MM.1S (cell line): ENCODE results near the gene AHRR.

Experiments
- DNase-seq: peaks from one replicate; pipeline ENCODE4 v3.0.0-alpha.2; 2015
- H2AFZ ChIP-seq: fragments of 300-600 bp; sonication (generic); 2 replicates; pipeline ENCODE4 v1.6.0; 2016; ENCODE audit warnings: antibody characterized with exemption, low read length
- H3F3A ChIP-seq: fragments of 300-600 bp; sonication (generic); 2 replicates; pipeline ENCODE4 v1.6.1; 2016; ENCODE audit warnings: mild to moderate bottlenecking, antibody characterized with exemption, low read length, moderate library complexity, mixed read lengths; ENCODE audit not compliant: insufficient read depth
- H3K27ac ChIP-seq: fragments of 300-600 bp; sonication (generic); 2 replicates; pipeline ENCODE4 v1.5.1; 2016; ENCODE audit warnings: mild to moderate bottlenecking, low read length
- H3K27me3 ChIP-seq: fragments of 300-600 bp; sonication (generic); replicated peaks from 2 replicates; pipeline ENCODE4 v1.6.0; 2016; ENCODE audit warnings: low read length; ENCODE audit not compliant: insufficient read depth
- H3K36me3 ChIP-seq: fragments of 300-600 bp; sonication (generic); replicated peaks from 2 replicates; pipeline ENCODE4 v1.6.1; 2016; ENCODE audit warnings: mild to moderate bottlenecking, low read length, mixed read lengths; ENCODE audit not compliant: insufficient read depth
- H3K4me1 ChIP-seq: fragments of 300-600 bp; sonication (generic); 2 replicates; pipeline ENCODE4 v1.6.1; 2016; ENCODE audit warnings: low read length, mixed read lengths
- H3K4me2 ChIP-seq: fragments of 300-600 bp; sonication (generic); 2 replicates; pipeline ENCODE4 v1.6.0; 2016; ENCODE audit warnings: low read depth, low read length
- H3K4me3 ChIP-seq: fragments of 300-600 bp; sonication (generic); 2 replicates; pipeline ENCODE4 v1.5.1; 2016; ENCODE audit warnings: low read length, mixed read lengths
- H3K79me2 ChIP-seq: fragments of 300-600 bp; sonication (generic); 2 replicates; pipeline ENCODE4 v1.6.1; 2016; ENCODE audit warnings: mixed run types, low read length, mixed read lengths
- H3K9ac ChIP-seq: fragments of 300-600 bp; sonication (generic); 2 replicates; pipeline ENCODE4 v1.6.1; 2016; ENCODE audit warnings: low read length, mixed read lengths
- H3K9me2 ChIP-seq: fragments of 300-600 bp; sonication (generic); replicated peaks from 2 replicates; pipeline ENCODE4 v1.6.1; 2016; ENCODE audit warnings: mild to moderate bottlenecking, low read length, mixed read lengths; ENCODE audit not compliant: insufficient read depth
- H3K9me3 ChIP-seq: fragments of 300-600 bp; sonication (generic); replicated peaks from 2 replicates; pipeline ENCODE4 v1.6.1; 2016; ENCODE audit warnings: mild to moderate bottlenecking, low read length, mixed read lengths; ENCODE audit not compliant: insufficient read depth
- H4K20me1 ChIP-seq: fragments of 300-600 bp; sonication (generic); 2 replicates; pipeline ENCODE4 v1.6.1; 2016; ENCODE audit warnings: mild to moderate bottlenecking, low read length, moderate library complexity, mixed read lengths; ENCODE audit not compliant: insufficient read depth
- EZH2 ChIP-seq: fragments of 300-600 bp; sonication (generic); optimal IDR thresholded peaks from 2 replicates; pipeline ENCODE3; 2017; ENCODE audit warnings: low read depth, mild to moderate bottlenecking, antibody characterized with exemption, low read length, mixed read lengths
- EZH2phosphoT487 ChIP-seq: fragments of 300-600 bp; sonication (generic); IDR thresholded peaks from 2 replicates; pipeline ENCODE4 v1.6.1; 2018; ENCODE audit warnings: antibody characterized with exemption, low read length
- TF ChIP-seq, protein P1 (sequence below): fragments of 300-600 bp; sonication (generic); IDR thresholded peaks from 2 replicates; pipeline ENCODE4 v1.5.1; 2016; ENCODE audit warnings: antibody characterized with exemption, low read length, mixed read lengths

AHRR gene

DNA sequence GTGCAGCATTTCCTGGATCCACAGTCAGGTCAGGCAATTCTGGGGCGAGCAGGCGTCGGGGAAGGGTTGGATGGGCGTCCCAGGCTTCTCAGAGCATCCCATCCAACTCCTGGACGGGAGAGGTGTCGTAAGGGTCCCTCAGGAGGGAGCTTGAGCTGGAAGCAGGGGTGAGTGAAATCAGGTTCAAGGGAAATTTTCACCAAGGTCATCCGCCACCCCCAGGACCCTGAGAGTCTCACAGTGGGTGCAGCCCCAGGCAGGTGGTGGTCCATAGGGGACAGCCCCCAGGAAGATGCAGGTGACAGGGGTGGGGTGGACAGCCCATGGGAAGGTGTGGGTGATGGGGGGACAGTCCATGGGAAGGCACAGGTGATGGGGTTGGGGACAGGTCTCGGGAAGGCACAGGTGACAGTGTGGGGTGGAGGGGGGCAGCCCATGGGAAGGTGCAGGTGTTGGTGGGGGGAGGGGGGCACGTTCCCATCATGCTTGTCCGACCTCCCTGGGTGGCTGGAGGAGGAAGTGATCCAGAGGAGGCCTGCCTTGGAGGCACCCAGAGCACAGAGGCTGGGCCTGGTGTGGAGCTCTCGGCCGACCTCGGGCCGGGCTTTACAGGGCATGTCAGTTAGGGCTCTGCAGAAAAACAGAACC, 48.9 kb downstream of the AHRR start:
- no peaks in the 10 kb centered on the region for H3K36me3 ChIP-seq
- no peaks in the 10 kb centered on the region for H3F3A ChIP-seq
- no peak overlapping the region for H2AFZ ChIP-seq
- TF ChIP-seq EZH2 (no peak), EZH2phosphoT487 (no peak)
- TF ChIP-seq, protein P1, sequence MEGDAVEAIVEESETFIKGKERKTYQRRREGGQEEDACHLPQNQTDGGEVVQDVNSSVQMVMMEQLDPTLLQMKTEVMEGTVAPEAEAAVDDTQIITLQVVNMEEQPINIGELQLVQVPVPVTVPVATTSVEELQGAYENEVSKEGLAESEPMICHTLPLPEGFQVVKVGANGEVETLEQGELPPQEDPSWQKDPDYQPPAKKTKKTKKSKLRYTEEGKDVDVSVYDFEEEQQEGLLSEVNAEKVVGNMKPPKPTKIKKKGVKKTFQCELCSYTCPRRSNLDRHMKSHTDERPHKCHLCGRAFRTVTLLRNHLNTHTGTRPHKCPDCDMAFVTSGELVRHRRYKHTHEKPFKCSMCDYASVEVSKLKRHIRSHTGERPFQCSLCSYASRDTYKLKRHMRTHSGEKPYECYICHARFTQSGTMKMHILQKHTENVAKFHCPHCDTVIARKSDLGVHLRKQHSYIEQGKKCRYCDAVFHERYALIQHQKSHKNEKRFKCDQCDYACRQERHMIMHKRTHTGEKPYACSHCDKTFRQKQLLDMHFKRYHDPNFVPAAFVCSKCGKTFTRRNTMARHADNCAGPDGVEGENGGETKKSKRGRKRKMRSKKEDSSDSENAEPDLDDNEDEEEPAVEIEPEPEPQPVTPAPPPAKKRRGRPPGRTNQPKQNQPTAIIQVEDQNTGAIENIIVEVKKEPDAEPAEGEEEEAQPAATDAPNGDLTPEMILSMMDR: no peak
- no peak overlapping the region for H3K27ac ChIP-seq
- no peak overlapping the region for H3K4me3 ChIP-seq
- peaks cover 10% of the 10 kb centered on the region for H3K27me3 ChIP-seq
- H3K4me2 ChIP-seq: no peak overlapping the region
- no peaks in the 10 kb centered on the region for H3K79me2 ChIP-seq
- no peaks in the 10 kb centered on the region for H3K9me3 ChIP-seq
- H4K20me1 ChIP-seq: no peaks in the 10 kb centered on the region
- H3K9me2 ChIP-seq: no peaks in the 10 kb centered on the region
- H3K9ac ChIP-seq: no peak overlapping the region
- H3K4me1 ChIP-seq: no peaks in the 10 kb centered on the region
- no peak for DNase-seq

GRCh38 chr5:370959-371810, 49.7 kb downstream of the AHRR start:
- H4K20me1 ChIP-seq: no peaks in the 10 kb centered on the region
- no peaks in the 10 kb centered on the region for H3K36me3 ChIP-seq
- H3K27me3 ChIP-seq: peaks cover 10% of the 10 kb centered on the region
- DNase-seq: no peak
- H3K9ac ChIP-seq: no peak overlapping the region
- TF ChIP-seq EZH2phosphoT487: no peak
- H3K9me3 ChIP-seq: no peaks in the 10 kb centered on the region
- H3K4me3 ChIP-seq: no peak overlapping the region
- H3K4me1 ChIP-seq: no peaks in the 10 kb centered on the region
- no peak overlapping the region for H3K4me2 ChIP-seq
- no peaks in the 10 kb centered on the region for H3K79me2 ChIP-seq
- no peak overlapping the region for H3K27ac ChIP-seq
- no peaks in the 10 kb centered on the region for H3F3A ChIP-seq
- H2AFZ ChIP-seq: no peak overlapping the region
- H3K9me2 ChIP-seq: no peaks in the 10 kb centered on the region

DNA sequence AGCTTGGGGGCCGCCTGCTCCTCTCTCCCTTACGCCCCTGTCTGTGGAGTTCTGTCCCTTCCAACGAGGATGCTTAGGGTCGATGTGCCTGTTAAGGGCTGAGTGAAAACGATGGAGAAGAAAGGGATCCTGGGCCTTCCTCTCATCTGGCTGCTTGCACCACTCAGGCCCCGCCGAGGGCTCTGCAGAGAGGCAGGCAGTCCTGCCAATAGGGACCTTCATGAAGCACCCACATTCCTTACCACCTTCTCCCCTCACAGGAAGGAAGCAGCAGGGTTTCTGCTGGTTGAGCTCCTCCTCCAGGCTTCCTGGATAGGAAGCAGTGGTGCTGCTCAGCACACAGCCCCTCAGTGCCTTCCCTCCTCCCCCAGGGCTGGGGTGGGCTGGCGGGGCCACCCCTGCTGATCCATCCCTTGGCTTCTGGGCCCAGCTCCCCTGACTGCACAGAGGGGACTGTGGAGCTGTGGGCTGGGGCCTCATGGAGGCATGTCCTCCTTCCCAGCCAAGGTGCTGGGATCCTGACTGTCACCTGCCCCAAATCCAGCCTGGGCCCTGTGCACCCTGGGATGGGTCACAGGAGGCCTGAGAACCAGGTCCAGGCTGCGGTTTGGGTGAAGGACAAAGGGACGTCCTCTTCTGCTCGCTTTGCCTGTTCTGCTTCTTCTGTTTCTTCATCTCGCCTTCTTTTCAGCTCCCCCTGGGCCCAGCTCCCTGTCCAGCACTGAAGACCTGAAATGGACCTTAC, 50.5 kb downstream of the AHRR start:
- no peaks in the 10 kb centered on the region for H3K79me2 ChIP-seq
- H3K36me3 ChIP-seq: no peaks in the 10 kb centered on the region
- H2AFZ ChIP-seq: no peak overlapping the region
- no peaks in the 10 kb centered on the region for H3K9me3 ChIP-seq
- H3K9me2 ChIP-seq: no peaks in the 10 kb centered on the region
- H3K4me2 ChIP-seq: no peak overlapping the region
- H3K9ac ChIP-seq: no peak overlapping the region
- H3F3A ChIP-seq: no peaks in the 10 kb centered on the region
- no peak for DNase-seq
- H3K4me3 ChIP-seq: no peak overlapping the region
- H3K27me3 ChIP-seq: peaks cover 10% of the 10 kb centered on the region
- TF ChIP-seq, protein P1: no peak
- no peak for TF ChIP-seq EZH2phosphoT487
- no peak for TF ChIP-seq EZH2
- H3K27ac ChIP-seq: no peak overlapping the region
- H3K4me1 ChIP-seq: no peaks in the 10 kb centered on the region
- no peaks in the 10 kb centered on the region for H4K20me1 ChIP-seq
